AG04450 (cell line): ENCODE data around the gene LRCH1. TPM values are rescaled to one million over a fixed set of nuclear protein-coding genes. Genes with fewer than 3 reads are reported as not detected.

ENCODE experiments used
- CTCF ChIA-PET: fragments of 300-600, 350-600 bp; formaldehyde crosslinking; extraction: SDS; loops from one replicate; lab custom pipeline; 2022; ENCODE audit warnings: antibody characterized with exemption, inconsistent platforms; lab: Charles Lee
- POLR2A ChIA-PET: fragments of 350-600 bp; formaldehyde crosslinking; extraction: SDS; loops from one replicate; lab custom pipeline; 2021; ENCODE audit warnings: antibody characterized with exemption, inconsistent platforms; lab: Yijun Ruan, JAX
- DNase-seq: peaks from one replicate; pipeline ENCODE4 v3.0.0-alpha.2; 2011; ENCODE audit warnings: low read depth, low spot score
- H3K27ac ChIP-seq: one replicate; pipeline ENCODE4 v1.5.1; 2012; ENCODE audit warnings: low read depth, low read length, control low read depth
- H3K27me3 ChIP-seq: one replicate; pipeline ENCODE4 v1.6.0; 2012; ENCODE audit warnings: low read length; ENCODE audit not compliant: control insufficient read depth, insufficient read depth
- H3K4me3 ChIP-seq: 2 replicates; pipeline ENCODE4 v1.5.1; 2011; ENCODE audit warnings: mild to moderate bottlenecking, low read depth, low read length, control low read depth
- H3K9me3 ChIP-seq: 2 replicates; pipeline ENCODE4 v1.5.1; 2012; ENCODE audit warnings: low read length; ENCODE audit not compliant: control insufficient read depth, insufficient read depth
- polyA plus RNA-seq: library from polyadenylated mRNA; depleted of rRNA; stranded (reverse); fragments of >200 nt; gene quantifications from 2 replicates; pipeline ENCODE4 v1.2.3, GENCODE V29; 2011
- TF ChIP-seq, protein P1 (sequence below): IDR thresholded peaks from 2 replicates; pipeline ENCODE4 v1.5.1; 2011; ENCODE audit warnings: low read depth, low read length, control low read depth, inconsistent platforms

Gene LRCH1
- polyA plus RNA-seq, 1 experiment: 17.4 TPM

DNA sequence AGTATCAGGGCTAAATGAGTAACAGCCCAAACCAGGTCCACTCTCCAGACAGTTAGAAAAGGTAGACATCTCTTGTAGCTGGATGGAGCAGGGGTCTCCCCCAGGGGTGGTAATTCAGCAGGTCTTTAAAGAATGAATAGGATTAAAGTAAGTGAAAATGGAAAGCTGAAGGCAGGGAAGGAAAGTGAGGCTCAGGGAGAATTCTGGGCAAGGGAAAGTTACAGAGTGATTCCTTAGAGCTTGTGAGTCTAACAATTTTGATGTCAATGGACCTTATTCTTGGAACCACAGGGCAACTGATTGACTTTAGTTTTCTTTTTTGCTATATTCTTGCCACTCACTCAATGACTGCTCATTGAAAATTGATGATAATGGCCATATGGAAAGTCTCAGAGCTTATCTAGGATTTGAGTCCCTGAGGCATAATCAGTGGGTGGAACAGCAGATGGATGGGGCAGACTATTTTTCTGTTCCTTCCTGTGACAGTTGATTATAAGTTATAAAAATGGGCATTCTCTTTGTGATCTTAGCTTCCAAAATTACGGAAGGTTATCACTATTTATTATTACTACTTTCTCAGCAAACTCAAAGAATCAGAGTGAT lies 76.9 kb downstream of the LRCH1 start:
- ChIA-PET POLR2A (no interaction called here), CTCF (interaction anchor here (1.1 to 2.2 kb wide), 2 partner anchors 78 to 91 kb away, joined by 3 to 9 read pairs; partner anchors contain the start of gene LRCH1)
- TF ChIP-seq, protein P1, sequence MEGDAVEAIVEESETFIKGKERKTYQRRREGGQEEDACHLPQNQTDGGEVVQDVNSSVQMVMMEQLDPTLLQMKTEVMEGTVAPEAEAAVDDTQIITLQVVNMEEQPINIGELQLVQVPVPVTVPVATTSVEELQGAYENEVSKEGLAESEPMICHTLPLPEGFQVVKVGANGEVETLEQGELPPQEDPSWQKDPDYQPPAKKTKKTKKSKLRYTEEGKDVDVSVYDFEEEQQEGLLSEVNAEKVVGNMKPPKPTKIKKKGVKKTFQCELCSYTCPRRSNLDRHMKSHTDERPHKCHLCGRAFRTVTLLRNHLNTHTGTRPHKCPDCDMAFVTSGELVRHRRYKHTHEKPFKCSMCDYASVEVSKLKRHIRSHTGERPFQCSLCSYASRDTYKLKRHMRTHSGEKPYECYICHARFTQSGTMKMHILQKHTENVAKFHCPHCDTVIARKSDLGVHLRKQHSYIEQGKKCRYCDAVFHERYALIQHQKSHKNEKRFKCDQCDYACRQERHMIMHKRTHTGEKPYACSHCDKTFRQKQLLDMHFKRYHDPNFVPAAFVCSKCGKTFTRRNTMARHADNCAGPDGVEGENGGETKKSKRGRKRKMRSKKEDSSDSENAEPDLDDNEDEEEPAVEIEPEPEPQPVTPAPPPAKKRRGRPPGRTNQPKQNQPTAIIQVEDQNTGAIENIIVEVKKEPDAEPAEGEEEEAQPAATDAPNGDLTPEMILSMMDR: no peak
- Histone ChIP-seq H3K4me3 (no peak overlapping the region), H3K27me3 (no peaks in the 10 kb centered on the region), H3K27ac (no peak overlapping the region), H3K9me3 (no peaks in the 10 kb centered on the region)
- no peak for DNase-seq

DNA sequence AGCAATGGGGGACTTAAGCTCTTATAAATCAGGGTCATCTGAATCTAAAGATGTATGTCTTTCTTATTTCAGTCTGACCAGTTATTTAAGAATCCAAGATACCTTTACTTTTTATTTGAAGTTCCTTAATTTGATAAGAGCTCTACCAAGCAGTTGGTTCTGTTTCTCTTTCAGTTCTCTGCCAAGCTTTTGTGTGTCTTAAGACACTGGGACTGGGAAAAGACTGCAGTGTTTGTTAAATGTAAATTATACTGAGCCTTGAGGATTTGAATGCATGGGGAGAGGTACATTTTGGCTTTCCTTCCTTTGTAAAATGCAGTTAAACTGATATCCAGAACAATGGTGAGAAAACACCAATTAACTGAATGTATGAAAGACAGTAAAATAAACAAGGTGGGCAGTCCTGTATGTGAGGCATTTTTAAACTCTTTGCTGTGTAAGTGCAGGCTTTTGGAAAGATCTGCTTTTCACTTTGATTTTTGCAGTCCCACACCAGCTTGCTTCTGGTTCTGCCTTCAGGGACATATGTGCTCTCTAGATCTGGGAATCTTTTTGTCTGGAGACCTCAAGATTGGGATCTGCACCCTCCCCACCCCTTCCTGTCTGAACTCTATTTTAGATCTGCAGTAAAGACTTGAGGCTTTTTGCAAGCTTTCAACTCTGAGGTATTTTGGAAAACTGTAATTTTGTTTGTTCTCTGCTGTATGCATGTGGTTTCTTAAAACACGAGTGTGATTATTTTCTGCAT lies 77.6 kb downstream of the LRCH1 start:
- POLR2A ChIA-PET: no interaction called here
- Histone ChIP-seq H3K27ac (no peak overlapping the region), H3K4me3 (no peak overlapping the region), H3K9me3 (no peaks in the 10 kb centered on the region), H3K27me3 (no peaks in the 10 kb centered on the region)
- DNase-seq: no peak
- CTCF ChIA-PET: interaction anchor here (1.1 to 2.2 kb wide), 2 partner anchors 79 to 90 kb away, joined by 3 to 9 read pairs; partner anchors contain the start of gene LRCH1
- TF ChIP-seq, protein P1: no peak

DNA sequence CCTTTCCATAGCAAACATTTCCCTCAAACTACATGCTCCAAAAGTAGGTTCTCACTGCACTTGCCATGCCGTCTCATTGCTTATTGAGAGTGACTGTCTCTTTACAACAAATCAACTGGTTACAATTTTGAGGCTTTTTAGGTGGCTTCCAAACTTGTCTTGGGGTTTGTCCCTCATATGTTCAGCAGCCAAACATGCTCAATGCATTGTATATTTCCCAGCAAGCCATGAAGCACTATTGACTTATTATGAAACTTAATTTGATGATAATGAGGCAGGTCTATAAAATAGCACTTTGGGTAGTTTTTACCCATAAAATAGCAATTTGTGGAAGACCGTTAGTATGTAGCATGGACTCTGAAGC lies 78.2 kb downstream of the LRCH1 start:
- no peak overlapping the region for H3K27ac ChIP-seq
- ChIA-PET CTCF (no interaction called here), POLR2A (no interaction called here)
- no peak for DNase-seq
- TF ChIP-seq, protein P1: no peak
- H3K4me3 ChIP-seq: no peak overlapping the region
- H3K27me3 ChIP-seq: no peaks in the 10 kb centered on the region
- no peaks in the 10 kb centered on the region for H3K9me3 ChIP-seq

DNA sequence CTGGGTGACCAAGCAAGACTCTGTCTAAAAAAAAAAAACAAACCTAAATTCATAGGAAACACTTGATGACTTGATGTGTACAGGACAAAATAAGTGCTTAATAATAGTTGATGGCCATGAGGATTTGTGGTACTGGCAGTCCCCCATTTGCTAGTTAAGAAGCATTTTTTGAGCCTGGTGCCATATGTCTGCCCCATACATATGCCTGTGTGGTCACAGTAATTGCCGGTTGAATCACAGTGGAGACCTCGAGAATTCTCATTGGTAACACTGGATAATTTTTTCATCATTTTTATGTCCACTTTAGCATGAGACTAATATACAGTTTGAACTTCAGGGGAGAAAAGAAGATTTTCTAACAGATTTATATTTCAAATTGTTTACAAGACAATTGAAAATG lies 79.2 kb downstream of the LRCH1 start:
- POLR2A ChIA-PET: no interaction called here
- H3K27ac ChIP-seq: no peak overlapping the region
- no peaks in the 10 kb centered on the region for H3K27me3 ChIP-seq
- CTCF ChIA-PET: interaction anchor here (0.7 kb wide), 1 partner anchor 9 kb away, joined by 3 read pairs; no protein-coding TSS in a partner anchor
- TF ChIP-seq, protein P1: no peak
- H3K9me3 ChIP-seq: no peaks in the 10 kb centered on the region
- H3K4me3 ChIP-seq: no peak overlapping the region
- no peak for DNase-seq

DNA sequence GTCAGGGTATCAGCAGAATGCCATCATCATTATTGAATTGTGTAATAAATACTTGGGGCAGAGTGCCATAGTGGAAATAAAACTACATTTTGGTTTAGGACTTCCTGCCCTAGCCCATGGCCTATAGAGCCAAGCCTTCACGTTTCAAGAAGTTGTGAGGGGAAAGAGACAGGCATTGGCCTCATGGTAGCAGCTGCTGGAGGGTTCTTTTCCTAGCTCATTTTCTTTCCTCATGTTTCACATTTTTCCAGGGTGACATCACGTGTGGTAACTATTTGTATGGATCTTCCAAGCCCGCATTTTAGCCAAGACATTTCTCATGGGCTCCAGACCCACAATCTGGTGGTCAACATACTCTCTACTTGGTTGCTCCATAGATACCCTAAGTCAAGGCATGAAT lies 80.4 kb downstream of the LRCH1 start:
- TF ChIP-seq, protein P1: no peak
- Histone ChIP-seq H3K4me3 (no peak overlapping the region), H3K9me3 (no peaks in the 10 kb centered on the region), H3K27me3 (no peaks in the 10 kb centered on the region), H3K27ac (peak overlapping the region; percentile 41)
- DNase-seq: peak; percentile 69
- POLR2A ChIA-PET: interaction anchor here (0.7 kb wide), 1 partner anchor 542 kb away, joined by 5 read pairs; no protein-coding TSS in a partner anchor
- CTCF ChIA-PET: no interaction called here
